Measurements from ENCODE around the gene PEX26.

DNA sequence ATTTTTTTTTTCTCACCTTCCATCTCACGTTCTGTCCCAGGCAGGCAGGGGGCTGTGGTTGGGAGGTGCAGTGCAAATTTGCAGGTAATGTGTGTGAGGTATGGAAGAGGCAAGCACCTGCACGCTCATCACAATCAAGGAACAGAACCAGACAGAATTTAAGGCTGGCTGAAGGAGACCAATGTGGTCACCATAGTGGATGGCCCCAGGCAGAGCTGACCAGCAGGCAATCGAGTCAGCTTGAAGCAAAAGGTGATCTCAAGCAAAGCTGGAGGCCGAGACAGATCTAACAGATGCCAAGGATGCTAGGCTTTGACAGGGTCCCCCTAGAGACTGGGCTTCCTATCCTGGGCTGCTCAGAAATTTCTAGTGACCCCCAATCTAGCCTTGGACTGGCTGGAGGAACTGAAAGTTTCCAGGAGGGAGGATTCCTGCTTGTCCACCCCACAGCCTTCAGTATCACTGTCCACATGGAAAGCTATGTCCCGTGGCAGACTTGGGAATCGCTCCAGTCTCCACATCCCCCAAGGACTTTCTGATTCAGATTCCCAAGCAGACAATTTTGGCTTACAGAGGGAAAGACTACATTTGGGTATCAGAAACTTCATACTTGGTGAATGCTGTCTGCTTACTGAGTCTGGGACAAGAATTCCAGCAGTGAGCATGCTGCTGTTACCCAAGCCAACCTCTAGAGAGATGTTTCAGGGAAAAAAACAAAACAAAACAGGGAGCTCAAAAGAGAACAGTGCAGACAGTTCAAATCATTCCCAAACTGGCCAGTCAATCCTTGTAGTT is 44.4 kb upstream of the PEX26 start:
- TF ChIP-seq, protein P1, sequence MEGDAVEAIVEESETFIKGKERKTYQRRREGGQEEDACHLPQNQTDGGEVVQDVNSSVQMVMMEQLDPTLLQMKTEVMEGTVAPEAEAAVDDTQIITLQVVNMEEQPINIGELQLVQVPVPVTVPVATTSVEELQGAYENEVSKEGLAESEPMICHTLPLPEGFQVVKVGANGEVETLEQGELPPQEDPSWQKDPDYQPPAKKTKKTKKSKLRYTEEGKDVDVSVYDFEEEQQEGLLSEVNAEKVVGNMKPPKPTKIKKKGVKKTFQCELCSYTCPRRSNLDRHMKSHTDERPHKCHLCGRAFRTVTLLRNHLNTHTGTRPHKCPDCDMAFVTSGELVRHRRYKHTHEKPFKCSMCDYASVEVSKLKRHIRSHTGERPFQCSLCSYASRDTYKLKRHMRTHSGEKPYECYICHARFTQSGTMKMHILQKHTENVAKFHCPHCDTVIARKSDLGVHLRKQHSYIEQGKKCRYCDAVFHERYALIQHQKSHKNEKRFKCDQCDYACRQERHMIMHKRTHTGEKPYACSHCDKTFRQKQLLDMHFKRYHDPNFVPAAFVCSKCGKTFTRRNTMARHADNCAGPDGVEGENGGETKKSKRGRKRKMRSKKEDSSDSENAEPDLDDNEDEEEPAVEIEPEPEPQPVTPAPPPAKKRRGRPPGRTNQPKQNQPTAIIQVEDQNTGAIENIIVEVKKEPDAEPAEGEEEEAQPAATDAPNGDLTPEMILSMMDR (IDR thresholded peaks at IDR 0.05) = no peak
- TF ChIP-seq POLR2A (IDR thresholded peaks at IDR 0.05) = no peak

All from right lobe of liver (tissue), 4 donors.